Globus pallidus (tissue), 1 donor: Measurements from ENCODE around the gene PPP1R9A.

Source experiments
- DNase-seq: peaks from one replicate; pipeline ENCODE4 v3.0.0-alpha.2; 2015; ENCODE audit warnings: low spot score

PPP1R9A gene

GRCh38 chr7:95319570-95319969 is 412.2 kb downstream of the PPP1R9A start:
- no peak for DNase-seq

DNA sequence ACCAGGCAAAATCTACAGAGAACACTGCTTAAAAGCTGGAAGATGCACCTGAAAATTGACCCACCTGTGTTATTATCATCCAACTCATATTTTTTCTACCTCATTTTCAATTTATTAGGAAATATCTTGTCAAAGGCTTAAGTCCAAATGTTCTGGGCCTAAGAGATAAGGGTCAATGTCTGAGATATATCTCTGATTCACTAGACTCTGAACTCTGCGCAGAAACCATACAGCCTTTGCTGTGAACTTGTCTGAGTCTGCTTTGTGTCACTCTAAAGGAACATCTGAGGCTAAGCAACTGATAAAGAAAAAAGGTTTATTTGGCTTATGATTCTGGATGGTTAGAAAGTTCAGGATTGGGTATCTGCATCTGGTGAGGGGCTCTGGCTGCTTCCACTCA is 413.3 kb downstream of the PPP1R9A start:
- no peak for DNase-seq

DNA sequence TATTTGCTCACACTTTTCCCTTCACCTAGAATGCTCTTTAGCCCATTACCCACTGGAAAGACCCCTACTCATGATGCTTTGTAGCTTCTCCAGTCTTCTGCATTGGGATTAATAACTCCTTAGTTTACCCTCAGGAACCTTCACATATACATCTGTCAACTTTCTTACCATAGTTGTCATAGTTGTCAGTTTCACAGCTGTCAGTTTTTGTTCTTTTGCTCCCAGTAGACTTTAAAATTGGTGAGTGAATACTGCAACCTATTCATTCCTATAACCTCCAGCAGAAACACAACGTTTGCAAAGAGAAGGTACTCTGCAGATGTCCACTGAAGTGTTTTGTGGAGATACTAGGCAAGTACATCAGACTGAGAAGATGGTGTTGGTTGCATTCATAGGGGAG is 414.3 kb downstream of the PPP1R9A start:
- DNase-seq = no peak

- DNase-seq = no peak
Observed at GRCh38 chr7:95322396-95322795, 415.0 kb downstream of the PPP1R9A start.

DNA sequence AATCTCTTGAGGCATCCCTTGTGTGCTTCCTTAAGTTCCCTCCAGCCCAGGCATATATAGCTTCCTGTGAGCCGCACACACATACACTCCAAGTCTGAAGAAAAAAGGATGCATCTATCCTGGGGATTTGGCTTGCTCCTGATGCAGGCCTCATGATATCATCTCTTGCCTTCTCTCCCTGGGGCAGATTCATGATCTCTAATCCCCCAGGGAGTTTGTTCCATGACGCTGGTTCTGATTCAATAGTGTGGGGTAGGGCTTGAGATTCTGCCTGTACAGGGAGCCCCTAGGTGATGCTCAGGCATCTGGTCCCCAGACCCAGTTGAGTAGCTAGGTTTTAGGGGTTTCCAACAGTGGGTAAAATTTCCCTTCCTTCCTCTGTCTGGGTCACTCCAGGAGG is 415.5 kb downstream of the PPP1R9A start:
- DNase-seq = no peak

DNA sequence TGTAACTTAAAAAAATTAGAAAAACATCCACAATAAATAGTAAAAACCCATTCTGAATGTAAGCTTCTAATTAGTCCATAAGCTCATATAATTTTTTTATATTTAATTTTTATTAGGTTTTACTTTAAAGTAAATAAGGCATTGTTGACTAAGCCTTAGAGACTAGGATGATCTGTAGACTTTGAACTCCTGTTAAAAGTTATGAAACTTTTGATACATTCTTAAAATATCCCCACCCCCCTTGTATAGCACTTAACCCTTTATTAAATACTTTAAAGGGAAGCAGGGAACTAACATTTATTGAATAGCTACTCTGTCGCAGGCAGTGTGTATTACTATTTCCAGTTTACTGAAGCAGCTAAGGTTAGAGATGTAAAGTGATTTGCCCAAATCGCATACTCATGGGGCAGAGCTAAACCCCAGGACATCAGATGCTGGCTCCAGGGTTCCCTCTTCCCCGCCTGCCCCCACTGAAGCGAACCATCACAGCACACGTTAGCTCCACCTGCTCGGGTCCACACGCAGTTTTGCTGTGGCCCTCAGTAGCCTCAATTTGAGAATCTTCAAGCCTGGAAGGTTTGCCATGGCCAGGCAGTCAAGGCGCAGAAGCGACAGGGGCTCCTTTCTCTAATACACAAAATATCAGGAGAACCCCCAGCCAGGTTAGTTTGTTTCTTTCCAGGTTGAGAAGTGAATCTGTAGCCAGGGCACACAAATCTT is 416.2 kb downstream of the PPP1R9A start:
- DNase-seq = no peak

- no peak for DNase-seq
Observed at GRCh38 chr7:95324431-95324830, 417.0 kb downstream of the PPP1R9A start, which contains the start of gene PON1. Gene PON1, minus strand, starts transcription at chr7:95324532. Its CDS starts 57 bp downstream, at chr7:95324475.

DNA sequence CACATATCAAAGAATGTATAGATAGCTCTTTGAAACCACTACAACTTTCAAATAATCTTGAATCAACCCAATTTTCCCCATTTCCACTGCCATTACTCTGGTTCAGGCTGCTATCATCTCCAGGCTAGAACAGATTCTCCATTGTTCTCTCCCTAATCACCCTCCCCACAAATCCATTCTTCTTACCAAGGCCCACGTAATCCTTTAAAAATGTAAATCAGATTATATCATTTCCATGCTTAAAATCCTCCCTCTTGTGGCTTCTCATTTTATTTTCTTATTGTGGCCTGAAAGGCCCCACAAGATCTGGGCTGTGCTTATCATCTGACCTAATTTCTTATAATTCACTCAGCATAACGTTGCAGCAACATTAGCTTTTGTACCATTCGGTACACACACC is 420.0 kb downstream of the PPP1R9A start:
- DNase-seq = no peak

DNA sequence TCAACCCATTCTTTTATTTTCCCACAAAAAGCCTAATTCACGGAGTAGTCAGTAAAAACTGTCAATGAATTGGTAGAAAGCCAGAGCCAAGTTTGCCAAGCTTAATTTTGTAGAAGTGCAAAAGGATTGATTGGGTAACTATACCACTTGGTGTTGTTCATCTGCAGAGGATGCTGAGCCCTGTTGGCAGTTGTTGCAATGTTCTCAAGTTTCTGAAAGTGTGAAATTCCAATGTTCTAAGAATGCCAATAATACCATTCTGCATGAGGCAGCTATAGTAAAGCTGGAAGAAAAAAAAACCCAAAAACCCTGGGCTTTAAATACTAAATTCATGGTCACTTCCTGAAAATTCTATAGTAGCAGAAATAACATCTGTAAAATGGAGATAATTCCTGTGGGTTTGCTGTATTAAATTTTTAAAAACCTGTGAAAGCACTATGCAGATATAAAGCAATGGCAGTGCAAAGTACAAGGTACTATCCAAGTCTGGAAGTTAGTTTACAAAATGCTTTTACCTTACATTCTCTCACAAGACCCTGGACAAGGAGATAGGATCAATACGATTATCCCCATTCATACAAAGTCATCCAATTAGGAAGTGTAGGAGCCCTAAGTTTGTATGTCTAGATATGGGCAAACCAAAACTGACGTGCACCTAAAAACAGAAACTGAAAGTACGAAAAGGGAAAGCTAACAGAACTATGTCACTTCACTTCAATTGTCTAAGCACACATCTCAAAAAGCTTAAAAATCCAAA is 423.0 kb downstream of the PPP1R9A start:
- peak; percentile 15 for DNase-seq

DNA sequence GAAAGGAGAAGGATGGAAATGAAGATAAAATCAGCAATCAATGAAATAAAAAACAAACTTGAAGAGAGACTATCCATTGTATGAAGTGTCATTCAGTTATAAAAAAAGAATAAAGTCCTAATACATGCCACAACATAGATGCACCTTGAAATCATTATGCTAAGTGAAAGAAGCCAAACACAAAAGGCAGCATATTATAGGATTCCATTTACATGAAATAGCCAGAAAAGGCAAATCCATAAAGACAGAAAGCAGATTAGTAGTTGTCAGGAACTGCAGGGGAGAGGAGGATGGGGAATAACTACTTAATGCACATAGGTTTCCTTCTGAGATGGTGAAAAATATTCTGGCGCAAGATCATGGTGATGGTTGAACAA is 423.6 kb downstream of the PPP1R9A start:
- no peak for DNase-seq

DNA sequence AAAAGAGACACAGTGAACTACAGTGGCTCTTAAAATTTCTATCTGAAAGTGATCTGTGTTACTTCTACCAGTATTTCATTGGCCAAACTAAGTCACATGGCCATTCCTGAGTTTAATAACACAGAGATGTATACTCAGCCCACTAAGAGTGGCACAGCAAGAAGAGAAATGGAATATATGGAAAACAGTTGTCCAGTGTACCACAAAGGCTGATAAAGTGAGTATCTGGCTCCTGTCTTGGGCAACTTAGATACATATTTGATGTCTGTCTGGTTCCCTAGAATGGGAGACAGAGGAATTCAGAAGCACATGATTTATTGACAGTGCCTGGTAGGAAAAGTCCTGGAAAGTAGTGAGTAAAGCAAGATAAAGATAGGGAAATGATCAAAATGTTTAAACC is 427.1 kb downstream of the PPP1R9A start:
- no peak for DNase-seq

GRCh38 chr7:95335093-95335492 is 427.7 kb downstream of the PPP1R9A start:
- DNase-seq = no peak

GRCh38 chr7:95338832-95339231 is 431.4 kb downstream of the PPP1R9A start:
- DNase-seq = no peak

GRCh38 chr7:95340491-95340890 is 433.1 kb downstream of the PPP1R9A start:
- DNase-seq = no peak

- DNase-seq = no peak
Observed at GRCh38 chr7:95342029-95342428, 434.6 kb downstream of the PPP1R9A start.

DNA sequence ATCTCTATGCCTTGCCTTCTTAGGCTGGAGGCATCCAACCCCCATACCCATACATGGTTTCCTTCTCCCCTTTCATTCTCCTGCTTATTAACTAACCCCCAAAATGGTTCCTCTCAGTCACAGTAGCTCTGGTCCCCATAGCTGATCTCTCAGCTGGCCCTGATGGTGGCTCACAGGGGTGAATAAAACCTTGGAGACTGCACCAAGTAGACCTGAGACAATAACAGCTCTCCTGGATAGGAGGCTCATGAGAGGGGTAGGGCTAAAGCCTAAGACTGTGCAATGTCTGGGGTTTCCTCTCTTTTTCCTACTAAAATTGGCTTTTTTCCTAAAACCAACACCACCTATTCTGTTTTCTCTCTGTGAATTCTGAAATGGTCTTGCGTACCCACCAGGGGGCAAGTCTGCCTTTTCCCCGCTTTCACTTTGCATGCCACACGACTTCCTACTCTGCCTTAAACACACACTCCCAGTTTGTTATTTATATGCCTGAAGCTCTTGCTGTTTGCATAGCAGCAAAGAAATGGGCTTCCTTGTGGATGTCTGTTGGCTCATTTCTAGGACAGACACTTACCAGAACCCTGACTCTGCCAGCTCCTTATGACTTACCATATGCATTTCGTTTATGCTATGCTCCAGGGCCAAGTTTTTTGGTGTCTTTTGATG is 435.4 kb downstream of the PPP1R9A start:
- no peak for DNase-seq
